Coronary artery (tissue), 2 donors: ENCODE measurements around the gene ABCG1.

Source experiments
- DNase-seq: peaks from one replicate; pipeline ENCODE4 v3.0.0-alpha.2; 2017; ENCODE audit warnings: low spot score
- H3K27ac ChIP-seq, 2 donors: fragments of 200-600 bp; sonication (generic); one replicate each; pipeline ENCODE4 v1.5.1; 2016 to 2019
- H3K4me3 ChIP-seq: fragments of 200-600 bp; sonication (generic); 2 replicates; pipeline ENCODE4 v1.5.1; 2016; ENCODE audit warnings: mild to moderate bottlenecking, moderate library complexity
- CTCF ChIP-seq: fragments of 200-600 bp; sonication (generic); IDR thresholded peaks from one replicate; pipeline ENCODE4 v1.5.1; 2019; ENCODE audit warnings: antibody characterized with exemption

Gene ABCG1

GRCh38 chr21:42215942-42216725 is 2.8 kb upstream of the ABCG1 start:
- no peak overlapping the region for H3K4me3 ChIP-seq
- DNase-seq, result peak; percentile 38
- no peak overlapping the region for H3K27ac ChIP-seq
- TF ChIP-seq CTCF, result no peak

GRCh38 chr21:42216726-42217572 is 2.0 kb upstream of the ABCG1 start:
- TF ChIP-seq CTCF, result no peak
- no peak overlapping the region for H3K27ac ChIP-seq
- peak; percentile 67 for DNase-seq

GRCh38 chr21:42219606-42220137 is 732 bp downstream of the ABCG1 start:
- Histone ChIP-seq H3K4me3 (peak overlapping the region; percentile 70), H3K27ac (peak overlapping the region; percentile 65 to 84)
- TF ChIP-seq CTCF, result no peak
- no peak for DNase-seq

More at GRCh38 chr21:42216726-42217572, 2.0 kb upstream of the ABCG1 start:
- no peak overlapping the region for H3K4me3 ChIP-seq

GRCh38 chr21:42220138-42220701 is 1.3 kb downstream of the ABCG1 start:
- Histone ChIP-seq H3K27ac (peak overlapping the region; percentile 65 to 84), H3K4me3 (peak overlapping the region; percentile 70)
- no peak for TF ChIP-seq CTCF
- no peak for DNase-seq

- peak overlapping the region; percentile 11 to 70 for H3K27ac ChIP-seq
- TF ChIP-seq CTCF, result no peak
- DNase-seq, result peak; percentile 73
- peak overlapping the region; percentile 41 for H3K4me3 ChIP-seq
These were observed 2.8 kb downstream of the ABCG1 start for GRCh38 chr21:42221581-42222345.

GRCh38 chr21:42222386-42222785 is 3.4 kb downstream of the ABCG1 start:
- H3K27ac ChIP-seq, result peak overlapping the region; percentile 11 to 70
- no peak for DNase-seq
- TF ChIP-seq CTCF, result no peak

More at GRCh38 chr21:42222386-42222785, 3.4 kb downstream of the ABCG1 start:
- no peak overlapping the region for H3K4me3 ChIP-seq
